K562 (cell line): ENCODE data around the gene E2F3. TPM values are rescaled to one million over a fixed set of nuclear protein-coding genes. Genes with fewer than 3 reads are reported as not detected.

Experiments used
- ARID1B ChIP-seq: fragments of 450-650 bp; IDR thresholded peaks from 2 replicates; pipeline ENCODE4 v1.6.1; 2016; ENCODE audit warnings: antibody characterized with exemption, mild to moderate bottlenecking, inconsistent platforms
- CEBPZ ChIP-seq: fragments of 150-350 bp; IDR thresholded peaks from 2 replicates; pipeline ENCODE4 v1.6.1; 2014; ENCODE audit warnings: low read depth, mild to moderate bottlenecking, low read length, borderline replicate concordance
- CHD7 ChIP-seq: fragments of 200-600 bp; sonication (generic); IDR thresholded peaks from one replicate; pipeline ENCODE4 v1.6.1; 2012; ENCODE audit warnings: mild to moderate bottlenecking, low read depth, low read length, inconsistent platforms
- CXXC5 ChIP-seq: fragments of 250-450 bp; sonication (Bioruptor Pico); IDR thresholded peaks from 2 replicates; pipeline ENCODE4 v1.8.0; 2022; ENCODE audit warnings: inconsistent platforms, mild to moderate bottlenecking, moderate library complexity
- MTA2 ChIP-seq: fragments of 450-650 bp; IDR thresholded peaks from 2 replicates; pipeline ENCODE4 v1.6.1; 2016; ENCODE audit warnings: low read depth
- PRMT5 ChIP-seq: sonication (generic); formaldehyde crosslinking; IDR thresholded peaks from 2 replicates; pipeline ENCODE4 v1.5.0; 2020; ENCODE audit warnings: missing genetic modification reagents
- RCOR1 ChIP-seq, 2 experiments: IDR thresholded peaks; 2 replicates each; pipeline ENCODE4 v1.6.1; 2012; ENCODE audit warnings: low read depth in 2 of 2, low read length in 2 of 2, borderline replicate concordance in 1 of 2, improper control_type of control experiment in 1 of 2
- SMC3 ChIP-seq: conservative IDR thresholded peaks from 2 replicates; pipeline ENCODE4 v1.6.1; 2011; ENCODE audit warnings: low read depth, low read length, improper control_type of control experiment; ENCODE audit not compliant: insufficient read depth
- TCF7L2 ChIP-seq: fragments of 150-350 bp; IDR thresholded peaks from 2 replicates; pipeline ENCODE4 v1.6.1; 2016; ENCODE audit warnings: low read depth, mild to moderate bottlenecking, low read length, moderate library complexity
- ZNF384 ChIP-seq: IDR thresholded peaks from 2 replicates; pipeline ENCODE4 v1.6.1; 2012; ENCODE audit warnings: low read depth, low read length, improper control_type of control experiment
- ZNF511 ChIP-seq: sonication (generic); formaldehyde crosslinking; IDR thresholded peaks from 2 replicates; pipeline ENCODE4 v1.8.0; 2022; ENCODE audit warnings: mild to moderate bottlenecking, missing genetic modification reagents
- polyA plus RNA-seq, 8 experiments: library from polyadenylated mRNA; depleted of rRNA in 4 of 8; stranded (reverse) in 5 of 8; unstranded in 3 of 8; fragments of >200 nt; fragmentation: Nextera tagmentation in 2 of 8; fragmentation: Illumina TruSeq in 1 of 8; extraction: Ambion mirVana in 2 of 8; extraction: Trizol in 1 of 8; gene quantifications; 2 replicates each; pipeline versions ENCODE4 v1.2.1 to v1.2.3, GENCODE V29; 2011 to 2014; ENCODE audit warnings: inconsistent platforms in 1 of 8, missing spikeins in 1 of 8
- total RNA-seq, 7 experiments: library from RNA; depleted of rRNA in 6 of 7; stranded (reverse); fragments of >200 nt in 6 of 7; fragmentation: Illumina TruSeq in 2 of 7; extraction: Trizol in 2 of 7; gene quantifications; 2 replicates each; pipeline versions ENCODE4 v1.2.1 to v1.2.3, GENCODE V29; 2011 to 2021; ENCODE audit warnings: low replicate concordance in 1 of 7

The E2F3 gene
- total and polyA plus RNA-seq, 9 of the 15 experiments (the other 6 are each of a cell fraction or from before 2014, with no cell fraction given) = 11.1 to 44.7 (median 27.2) TPM

GRCh38 chr6:20409427-20409971 lies 7.8 kb downstream of the E2F3 start (continued):
- TF ChIP-seq SMC3 = no peak
- TF ChIP-seq PRMT5 (CRISPR knock-in tag) = no peak
- peak; percentile 53 to 94; a peak in 3 of 4 replicates for TF ChIP-seq RCOR1 (IDR thresholded peaks at IDR 0.05; ENCODE audit: borderline replicate concordance in 1 of 2, low read depth in 2 of 2, low read length in 2 of 2)
- TF ChIP-seq ARID1B = peak; percentile 96
- TF ChIP-seq CXXC5 (CRISPR knock-in tag) = peak; percentile 52
- peak; percentile 83 for TF ChIP-seq MTA2
- TF ChIP-seq ZNF511 = no peak
- TF ChIP-seq CHD7 = no peak
- no peak for TF ChIP-seq ZNF384
- TF ChIP-seq TCF7L2 = no peak
- no peak for TF ChIP-seq CEBPZ
